HG03095 (cell line): ENCODE results near the gene C2CD2.

Experiments used
- ATAC-seq: cut with Tn5 transposase; IDR thresholded peaks from one replicate; pipeline ENCODE4 v1.9.1; 2021; ENCODE audit warnings: moderate library complexity; ENCODE audit not compliant: unreplicated experiment

Gene C2CD2

DNA sequence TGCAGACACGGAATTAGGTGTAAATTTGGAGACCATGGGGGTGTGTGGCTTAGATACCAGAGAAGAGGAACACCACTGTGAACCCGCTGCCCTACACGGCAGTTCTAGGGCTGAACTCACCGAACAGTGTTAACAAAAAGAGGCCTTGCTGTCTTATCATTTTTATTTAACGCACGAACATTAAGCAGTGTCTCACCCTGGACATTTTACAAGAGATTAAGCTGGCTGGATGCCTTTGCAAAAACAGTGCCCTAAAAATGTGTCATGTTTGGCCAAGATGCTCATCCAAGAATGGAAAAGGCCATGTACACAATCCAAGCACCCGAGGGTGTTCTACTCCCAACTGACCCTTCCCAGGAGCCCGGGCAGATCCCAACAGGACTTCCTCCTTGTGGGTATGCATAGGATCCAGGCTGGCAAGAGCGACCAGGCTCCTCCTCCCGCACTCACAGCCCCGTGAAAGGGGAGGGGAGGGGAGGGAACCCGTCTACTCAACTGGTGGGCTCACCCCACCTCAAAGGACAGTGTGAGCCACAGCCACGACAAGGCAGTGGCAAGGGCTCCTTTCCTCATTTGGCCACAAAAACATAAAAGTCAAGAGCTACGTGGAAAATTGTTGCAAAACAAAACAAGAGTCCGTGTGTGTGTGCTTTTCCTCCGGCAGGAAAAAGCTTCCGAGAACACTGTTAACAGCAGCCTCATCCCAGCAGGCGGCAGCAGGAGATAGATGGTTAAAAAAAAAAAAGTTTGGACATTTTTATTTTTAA lies 20.3 kb downstream of the C2CD2 start:
- no peak for ATAC-seq

DNA sequence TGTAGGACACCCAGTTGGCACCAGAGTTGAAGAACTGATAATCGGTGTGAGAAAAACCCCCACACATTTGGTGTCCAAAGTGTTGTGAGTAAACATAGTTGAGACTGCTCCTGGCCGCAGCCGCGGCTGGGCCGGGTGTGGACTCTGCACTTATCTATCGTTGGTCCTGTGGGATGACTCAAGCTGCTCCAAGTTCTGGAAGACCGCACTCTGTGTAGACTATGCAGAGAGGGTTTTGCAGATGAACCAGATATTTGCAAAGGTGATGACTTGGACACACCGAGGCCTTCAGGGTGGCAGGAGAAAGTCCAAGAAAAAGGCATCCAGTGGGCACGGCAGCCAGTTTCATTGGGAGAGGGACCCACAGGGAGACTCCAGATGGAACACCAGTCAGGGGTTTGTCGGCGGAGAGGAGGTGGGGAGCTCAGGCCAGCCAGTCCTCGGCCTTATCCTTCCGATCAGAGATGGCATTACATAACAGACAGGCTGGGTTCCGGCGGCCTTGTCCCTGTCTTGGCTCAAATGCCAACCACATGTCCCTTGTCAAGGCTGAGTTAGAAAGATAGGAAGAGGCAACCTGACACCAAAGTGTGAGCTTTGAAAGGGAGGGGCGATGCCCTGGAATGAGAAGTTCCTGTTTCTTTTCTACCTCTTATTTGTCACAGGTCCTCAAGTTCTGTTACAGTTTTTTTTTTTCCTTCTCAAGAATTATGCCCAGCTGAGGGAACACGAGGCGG lies 21.1 kb downstream of the C2CD2 start:
- no peak for ATAC-seq

DNA sequence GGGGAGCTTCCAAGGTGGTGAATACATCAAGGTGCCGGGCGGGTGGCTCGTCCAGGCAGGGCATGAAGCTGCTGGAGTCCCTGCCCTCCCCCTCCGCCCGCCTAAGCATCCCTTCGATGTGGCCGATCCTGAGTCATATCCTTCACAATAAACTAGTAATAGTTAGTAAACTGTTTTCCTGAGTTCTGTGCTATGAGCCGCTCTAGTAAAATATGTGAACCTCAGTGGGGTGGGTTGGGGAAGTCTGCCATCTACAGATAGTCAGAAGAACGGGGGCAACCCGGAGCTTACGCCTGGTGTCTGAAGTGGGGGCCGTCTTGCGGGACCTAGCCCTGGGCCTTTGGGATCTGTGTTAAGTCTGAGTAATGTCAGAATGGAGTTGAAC lies 21.6 kb downstream of the C2CD2 start:
- ATAC-seq, result no peak

DNA sequence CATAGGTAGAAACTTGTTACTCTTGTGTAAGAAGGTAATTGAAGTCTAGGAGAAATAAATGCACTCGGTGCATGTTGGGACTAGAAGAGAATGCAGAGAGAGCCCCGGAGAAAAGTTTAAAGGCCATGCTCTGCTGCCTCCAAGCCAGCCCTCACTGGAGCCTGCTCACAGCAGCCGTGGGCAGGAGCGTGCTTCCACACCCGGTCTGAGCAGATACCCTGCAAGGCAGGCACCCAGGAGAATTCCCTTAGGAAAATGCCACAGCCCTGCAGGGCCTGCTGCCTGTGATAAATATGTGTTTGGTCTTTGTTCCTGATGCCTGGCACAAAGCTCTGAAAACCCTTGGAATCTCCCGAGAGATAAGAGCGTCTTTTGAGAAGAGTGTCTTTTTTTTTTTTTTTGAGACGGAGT lies 22.8 kb downstream of the C2CD2 start:
- ATAC-seq, result no peak

DNA sequence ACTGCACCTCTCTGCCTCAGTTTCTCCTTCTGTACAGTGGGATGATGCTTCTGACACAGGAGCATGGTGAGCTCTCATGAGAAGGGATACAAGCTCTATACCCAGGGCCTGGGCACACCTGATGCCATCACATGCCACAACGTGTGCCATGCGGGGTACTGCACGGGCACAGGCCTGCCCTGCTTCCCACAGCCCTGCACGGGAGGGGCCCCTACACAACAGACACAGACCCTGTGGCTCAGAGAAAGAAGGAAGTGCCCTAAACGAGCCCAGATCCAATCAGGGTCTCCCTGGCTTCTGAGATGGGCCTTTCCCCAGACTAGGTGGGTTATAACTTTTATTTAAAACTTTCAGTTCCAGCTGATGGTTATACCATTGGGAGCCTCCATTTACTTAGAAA lies 24.6 kb downstream of the C2CD2 start:
- no peak for ATAC-seq

DNA sequence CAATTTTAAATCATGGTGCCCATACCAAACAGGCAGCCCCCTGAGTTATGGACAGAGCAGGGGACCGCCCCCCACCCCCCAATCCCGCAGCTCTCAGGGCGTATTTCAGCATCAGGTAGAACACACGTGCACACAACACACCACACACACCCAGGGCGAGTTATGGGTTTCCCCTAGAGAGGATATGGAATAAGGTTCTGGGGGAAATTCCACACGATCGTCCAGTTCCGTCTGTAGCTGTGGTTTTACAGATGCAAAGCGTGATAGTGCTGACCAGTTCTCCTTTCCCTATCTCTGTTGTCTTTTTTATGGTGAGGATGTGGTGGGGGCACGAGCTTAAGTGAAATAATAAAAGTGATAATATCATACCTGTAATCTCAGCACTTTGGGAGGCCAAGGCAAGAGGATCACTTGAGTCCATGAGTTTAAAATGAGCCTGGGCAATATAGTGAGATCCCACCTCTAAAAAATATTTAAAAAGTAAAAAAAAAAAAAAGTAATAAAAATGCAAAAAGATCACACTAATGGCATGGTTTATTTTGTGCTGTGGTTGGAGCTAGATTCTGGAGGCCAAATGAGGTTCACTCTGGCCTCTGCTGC lies 25.1 kb downstream of the C2CD2 start:
- peak; percentile 51 for ATAC-seq

DNA sequence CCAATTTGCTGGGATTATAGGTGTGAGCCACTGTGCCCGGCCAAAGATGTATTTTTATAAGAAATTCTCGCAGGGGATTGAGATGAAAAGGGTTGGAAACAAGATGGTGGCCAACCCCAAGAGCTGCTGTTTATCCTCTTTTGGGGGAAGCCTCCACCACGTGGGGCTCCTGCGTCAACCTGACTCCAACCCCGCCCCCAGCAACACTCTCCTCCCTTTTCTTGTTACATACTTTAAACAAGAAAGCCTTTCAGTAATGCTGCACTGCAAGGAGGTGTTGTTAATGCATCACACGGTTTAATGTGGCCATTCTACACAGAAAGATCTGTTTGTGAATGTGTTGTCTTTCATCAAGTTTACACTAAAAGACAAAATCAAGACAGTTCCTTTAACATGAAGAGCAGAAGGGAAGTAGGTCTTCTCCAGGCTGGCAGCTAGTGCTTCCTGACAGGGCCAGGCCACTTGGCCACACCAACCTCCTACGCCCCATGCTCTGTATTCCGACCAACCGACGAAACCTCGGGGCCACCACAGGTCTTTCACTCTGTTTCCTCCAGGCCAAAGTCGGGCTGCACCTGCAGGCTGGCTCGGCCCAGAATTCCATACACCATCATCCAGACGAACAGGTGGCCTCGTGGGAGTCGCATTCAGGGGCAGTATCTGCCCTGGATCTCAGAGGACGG lies 25.9 kb downstream of the C2CD2 start:
- ATAC-seq, result no peak

DNA sequence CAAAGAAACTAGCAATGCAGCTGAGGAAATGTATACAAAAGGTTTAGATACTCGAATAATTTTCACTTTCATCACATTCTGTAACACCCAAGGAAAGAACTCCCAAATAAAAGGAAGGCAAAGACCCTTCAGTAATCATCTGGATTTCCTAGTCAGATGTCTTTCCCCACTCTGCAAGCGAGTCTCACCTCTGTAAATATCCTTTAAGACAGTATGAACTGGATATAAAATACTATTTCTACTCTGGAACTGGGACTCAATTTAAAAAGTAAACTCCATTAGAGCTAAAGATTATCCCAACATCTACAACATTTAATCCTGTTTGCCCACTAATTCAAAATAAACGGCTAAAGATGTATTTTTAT lies 27.0 kb downstream of the C2CD2 start:
- peak; percentile 9 for ATAC-seq

DNA sequence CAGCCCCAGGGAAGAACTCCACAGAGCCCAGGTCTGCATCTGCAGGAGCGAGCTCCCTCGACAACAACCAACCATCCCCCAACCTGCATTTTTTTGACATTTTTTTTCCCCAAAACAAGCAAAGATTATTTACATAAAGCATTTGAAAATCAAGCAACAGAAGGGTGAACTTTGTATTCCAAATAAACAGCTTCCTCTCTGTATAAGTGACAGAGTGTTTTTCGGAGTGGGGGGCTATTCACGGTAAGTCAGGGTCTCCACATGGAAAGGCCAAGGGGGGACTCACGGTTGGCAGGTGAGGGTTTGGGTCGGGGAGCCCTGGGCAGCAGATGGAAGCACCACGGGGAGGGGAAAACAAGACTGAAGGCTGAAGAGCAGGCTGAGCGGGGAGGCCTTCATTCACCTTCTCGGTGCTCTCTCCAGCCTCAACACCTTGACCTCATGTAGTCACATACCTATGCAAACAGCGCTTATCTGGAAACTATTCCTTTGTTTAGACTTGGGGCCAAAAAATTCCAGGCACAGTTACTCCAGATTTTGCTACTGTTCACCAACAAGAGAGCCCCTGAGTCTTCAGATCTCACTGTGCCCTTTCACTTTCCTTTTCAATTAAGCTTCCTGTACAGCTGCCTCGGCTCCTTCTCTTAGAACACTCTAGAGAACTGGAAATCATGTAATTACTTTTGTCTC lies 27.6 kb downstream of the C2CD2 start:
- ATAC-seq, result peak; percentile 47

DNA sequence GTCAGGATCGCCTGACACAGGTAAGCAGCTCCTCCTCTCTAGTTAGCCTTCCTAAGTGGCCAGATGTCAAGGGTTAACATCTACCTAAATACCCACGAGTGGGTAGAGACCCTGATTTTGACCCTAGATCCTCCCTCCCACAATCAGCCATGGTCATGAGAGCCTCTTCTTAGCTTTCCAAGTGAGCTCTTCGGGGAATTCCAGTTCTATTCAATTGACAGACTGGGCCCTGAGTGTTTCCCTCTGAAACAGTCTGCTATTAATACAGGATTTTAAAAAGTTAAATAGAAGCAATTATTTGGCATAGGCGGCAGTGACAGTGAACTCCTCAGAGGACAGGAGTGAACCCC lies 28.1 kb downstream of the C2CD2 start:
- ATAC-seq, result no peak

DNA sequence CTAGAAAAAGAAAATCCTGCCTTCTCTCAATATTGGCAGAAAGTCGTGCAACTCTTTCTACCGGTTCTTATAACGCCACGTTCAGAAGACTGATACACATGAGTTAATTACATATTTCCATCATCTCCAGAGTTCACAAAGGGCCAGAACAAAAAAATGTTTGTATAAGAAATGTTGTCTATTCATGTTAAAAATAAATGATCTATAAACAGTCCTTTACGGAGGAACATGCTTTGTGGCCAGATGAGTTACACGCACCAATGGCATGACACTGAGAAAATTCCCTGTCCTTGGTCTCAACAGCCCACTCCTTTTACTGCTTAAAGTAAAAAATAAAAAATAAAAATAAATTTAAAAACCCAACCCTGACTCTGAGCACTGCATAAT lies 29.5 kb downstream of the C2CD2 start:
- no peak for ATAC-seq

DNA sequence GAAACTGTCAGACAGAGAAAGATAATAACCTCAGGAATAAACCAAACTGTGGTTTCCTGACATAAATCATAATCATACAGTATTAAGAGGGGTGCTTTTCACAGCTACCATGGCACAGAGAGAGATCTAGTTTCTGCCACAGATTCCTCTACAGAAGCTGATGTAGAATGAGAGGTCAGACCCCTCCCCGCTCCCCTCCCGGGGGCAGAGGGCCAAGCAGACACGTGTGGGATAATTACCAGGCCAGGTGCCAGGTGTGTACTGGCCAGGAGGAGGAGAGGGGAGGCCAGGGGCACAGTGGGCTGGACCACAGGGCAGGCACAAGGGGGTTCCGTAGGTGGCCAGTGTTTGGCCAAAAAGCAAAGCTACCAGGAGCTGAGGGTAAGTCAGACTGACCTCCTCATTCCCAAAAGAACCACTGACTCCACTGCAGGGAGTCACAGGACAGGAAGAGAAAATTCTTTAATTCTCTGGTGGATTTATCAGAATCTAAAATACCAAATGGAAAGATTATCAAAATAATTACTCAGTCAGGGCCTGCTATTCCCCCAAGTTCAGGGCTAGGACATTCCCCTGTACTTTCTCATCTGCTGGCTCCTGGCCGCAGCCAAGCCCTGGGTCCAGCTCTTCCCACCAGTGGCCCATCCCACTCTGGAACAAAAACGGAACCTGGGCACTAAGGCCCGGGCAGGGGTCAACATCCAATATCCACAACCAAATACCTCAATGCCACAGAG lies 30.0 kb downstream of the C2CD2 start:
- no peak for ATAC-seq

DNA sequence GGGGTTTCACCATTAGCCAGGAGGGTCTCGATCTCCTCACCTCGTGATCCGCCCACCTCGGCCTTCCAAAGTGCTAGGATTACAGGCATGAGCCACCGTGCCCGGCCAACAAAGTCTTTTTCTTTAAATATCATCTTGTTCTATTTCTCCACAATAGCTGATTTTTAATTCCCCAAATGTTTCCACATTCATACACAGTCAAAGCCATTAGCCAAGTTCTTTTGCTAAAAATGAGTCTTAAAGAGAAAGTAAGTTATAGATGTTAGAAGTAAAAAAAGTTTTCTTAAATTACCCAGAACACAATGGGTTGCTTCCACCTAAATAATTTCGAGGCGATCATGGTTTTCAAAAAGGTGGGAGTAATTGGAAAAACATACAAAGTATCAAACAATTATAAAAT lies 30.6 kb downstream of the C2CD2 start:
- ATAC-seq, result no peak

DNA sequence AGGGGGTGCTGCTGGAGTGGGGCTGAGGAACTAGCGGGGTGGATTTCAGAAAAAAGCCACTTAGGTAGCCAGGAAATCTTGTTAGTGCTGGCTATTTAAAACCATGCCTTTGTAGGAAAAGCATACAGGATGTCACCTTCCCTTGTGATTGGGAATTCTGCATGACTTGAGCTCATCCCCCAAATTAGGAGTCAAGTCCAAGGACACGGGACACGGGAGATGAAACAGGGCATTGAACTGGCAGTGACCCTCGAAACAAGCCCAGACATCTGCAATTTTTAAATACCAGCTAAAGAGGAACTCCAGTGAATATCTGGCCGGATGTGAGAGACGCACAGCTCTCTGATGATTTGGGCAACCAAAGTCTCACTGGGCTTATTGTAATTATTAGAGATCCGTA lies 32.8 kb downstream of the C2CD2 start:
- ATAC-seq, result no peak

DNA sequence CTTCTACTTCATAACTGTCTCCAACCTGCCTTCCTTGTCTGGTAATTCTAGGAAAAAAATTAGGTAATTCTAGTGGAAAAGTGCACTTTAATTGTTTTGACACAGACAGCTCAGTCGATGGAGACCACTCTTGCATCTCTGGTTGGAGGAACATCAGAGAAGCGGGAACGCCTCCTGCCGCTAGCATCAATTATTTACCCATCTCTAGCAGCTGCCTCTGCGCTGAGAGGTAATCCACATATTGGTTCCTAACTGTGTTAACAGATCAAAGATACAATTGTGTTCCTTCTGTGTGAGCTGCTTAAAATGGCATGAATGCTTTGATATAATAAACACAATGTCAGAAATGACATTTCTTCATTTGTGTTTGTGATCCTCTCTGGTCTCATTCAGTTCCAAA lies 33.3 kb downstream of the C2CD2 start:
- no peak for ATAC-seq

DNA sequence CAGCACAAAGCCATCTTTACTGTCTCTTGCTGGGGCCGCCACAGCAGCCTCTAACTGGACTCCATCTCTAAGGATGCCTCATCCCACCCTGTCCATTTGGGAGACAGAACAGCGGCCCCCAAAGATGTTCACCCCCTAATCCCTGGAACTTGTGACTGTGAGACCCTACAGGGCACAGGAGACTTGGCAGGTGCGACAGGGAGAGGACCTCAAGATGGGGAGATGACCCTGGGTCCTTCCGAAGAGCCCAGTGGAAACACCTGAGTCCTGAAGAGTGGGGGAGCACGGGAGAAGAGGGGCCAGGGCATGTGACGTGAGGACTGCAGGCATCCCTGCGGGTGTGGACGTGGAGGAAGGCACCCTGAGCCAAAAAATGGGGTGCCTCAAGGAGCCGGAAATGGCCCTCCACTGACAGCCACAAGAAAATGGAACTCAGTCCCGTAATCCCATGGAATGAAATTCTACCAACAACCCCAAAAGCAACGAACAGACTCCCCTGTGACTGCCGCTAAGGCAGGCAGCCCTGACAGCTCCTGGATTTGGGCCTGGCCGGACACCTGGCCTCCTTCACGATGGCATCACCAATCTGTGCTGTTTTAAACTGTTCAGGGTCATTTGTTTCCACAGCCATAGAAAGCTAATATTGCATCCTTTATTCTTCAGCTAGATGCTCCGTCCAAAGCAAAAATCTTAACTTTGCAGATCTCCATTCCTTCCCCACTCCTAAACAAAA lies 34.0 kb downstream of the C2CD2 start:
- no peak for ATAC-seq

DNA sequence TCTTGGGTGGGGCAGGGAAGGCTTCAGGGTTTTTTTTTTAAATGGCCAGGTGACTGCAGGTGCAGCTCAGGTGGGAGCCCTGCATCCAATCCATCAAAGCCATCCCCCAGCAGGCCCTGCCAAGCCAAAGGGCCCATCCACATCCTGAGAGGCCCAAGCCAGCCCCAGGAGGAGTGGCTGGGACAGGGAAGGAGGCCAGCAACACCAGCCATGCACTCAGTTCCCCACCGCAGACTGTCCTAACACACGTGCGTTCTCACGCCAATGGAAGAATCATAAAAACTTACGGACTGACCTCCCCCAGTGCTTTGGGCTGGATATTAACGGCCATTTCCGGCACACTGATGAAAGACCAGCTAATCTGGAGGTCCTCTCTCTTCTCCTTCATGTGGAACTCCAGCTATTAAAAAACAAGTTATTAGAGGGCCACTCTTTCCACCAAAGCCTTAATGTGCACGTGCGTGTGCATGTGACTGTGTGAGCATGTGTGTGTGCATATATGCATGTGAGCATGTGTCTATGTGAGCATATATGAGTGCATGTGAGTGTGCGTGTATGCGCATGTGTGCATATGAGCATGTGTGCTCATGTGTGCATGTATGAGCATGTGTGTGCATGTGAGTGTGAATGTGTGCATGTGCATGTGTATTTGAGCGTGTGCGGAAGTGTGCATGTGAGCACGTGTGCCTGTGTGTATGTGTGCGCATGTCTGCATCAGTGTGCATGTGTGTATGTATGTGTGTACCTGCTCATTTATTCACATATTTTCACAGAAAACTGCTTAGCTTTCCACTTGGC lies 35.1 kb downstream of the C2CD2 start:
- ATAC-seq, result no peak

DNA sequence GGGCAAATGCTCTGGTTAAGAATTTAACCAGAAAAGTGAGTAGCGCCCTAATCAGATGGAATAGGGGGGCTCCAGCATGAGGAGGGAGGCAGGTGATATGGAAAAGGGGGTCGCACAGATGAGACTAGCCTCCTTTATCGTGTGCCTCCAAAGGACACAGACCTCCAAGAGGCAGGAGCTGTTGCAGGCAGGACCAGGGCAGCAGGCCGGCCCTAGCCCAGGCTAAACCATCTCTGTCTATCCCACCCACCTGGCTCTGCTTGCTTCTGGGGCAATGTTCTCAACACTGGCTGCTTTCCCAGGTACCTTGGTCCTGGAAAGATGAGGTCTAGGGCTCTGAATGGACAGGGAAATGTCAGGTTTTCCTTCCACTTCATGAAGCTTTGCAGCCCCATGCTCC lies 36.3 kb downstream of the C2CD2 start:
- no peak for ATAC-seq

DNA sequence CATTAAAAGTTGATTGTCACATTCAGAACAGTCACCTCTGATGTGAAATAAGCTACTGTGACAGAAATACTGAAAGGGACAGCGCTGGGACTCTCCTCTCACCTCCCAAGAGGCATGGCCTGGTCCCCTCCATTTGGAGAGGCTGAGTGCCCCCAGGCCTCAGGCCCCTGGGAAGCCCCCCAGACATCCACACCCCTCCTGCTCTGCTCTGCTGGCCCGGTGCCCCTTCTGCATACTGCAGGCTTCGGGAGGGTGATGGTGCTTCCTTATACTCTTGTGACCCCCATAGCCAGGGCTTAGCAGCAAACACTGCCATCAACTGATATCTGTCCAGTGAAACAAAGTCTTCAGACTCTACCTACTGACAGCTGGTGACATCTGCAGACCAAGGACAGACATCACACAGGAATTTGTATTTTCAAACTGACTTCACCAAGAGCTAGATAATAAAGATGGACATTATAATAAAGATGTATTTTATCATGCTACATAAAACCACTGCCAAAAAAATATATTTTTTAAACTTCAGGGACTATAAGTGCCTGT lies 36.9 kb downstream of the C2CD2 start:
- no peak for ATAC-seq
